CD4-positive, alpha-beta T cell (primary cell): ENCODE results near the gene CMTM4. TPM values are rescaled to one million over a fixed set of nuclear protein-coding genes. Genes with fewer than 3 reads are reported as not detected.

Source experiments
- ATAC-seq: fragments of 200-7000 bp; cut with Tn5 transposase; one replicate; pipeline ENCODE4 v1.10.0; 2022; ENCODE audit warnings: mild to moderate bottlenecking; ENCODE audit not compliant: poor library complexity
- CTCF ChIA-PET: fragments of 350-600 bp; sonication (Branson Sonifier 250); formaldehyde crosslinking; loops from one replicate; lab custom pipeline; 2021; ENCODE audit warnings: antibody characterized with exemption, inconsistent platforms; lab: Charles Lee
- POLR2A ChIA-PET: fragments of 350-600 bp; sonication (Branson Sonifier 250); formaldehyde crosslinking; loops from one replicate; lab custom pipeline; 2021; ENCODE audit warnings: antibody characterized with exemption, inconsistent platforms; lab: Charles Lee
- DNase-seq, 14 experiments: peaks; one replicate each; pipeline ENCODE4 v3.0.0-alpha.2; 2013 to 2020; ENCODE audit warnings: mixed read lengths in 2 of 14
- H3K27ac ChIP-seq, 2 donors: one replicate each; pipeline versions ENCODE4 v1.5.1 to v1.7.0; 2013; ENCODE audit warnings: low read length in 2 of 2, low read depth in 1 of 2, mild to moderate bottlenecking in 1 of 2
- H3K27me3 ChIP-seq, 2 experiments: 1 replicate in 1 of 2; 2 replicates in 1 of 2; pipeline versions ENCODE4 v1.6.1 to v1.7.0; 2013; ENCODE audit warnings: low read length in 2 of 2, control low read depth in 1 of 2, mild to moderate bottlenecking in 1 of 2, moderate library complexity in 1 of 2; ENCODE audit not compliant: insufficient read depth in 2 of 2, control insufficient read depth in 1 of 2
- H3K36me3 ChIP-seq: one replicate; pipeline ENCODE4 v1.6.1; 2013; ENCODE audit warnings: low read length, control low read depth; ENCODE audit not compliant: insufficient read depth
- H3K4me1 ChIP-seq: one replicate; pipeline ENCODE4 v1.6.1; 2013; ENCODE audit warnings: low read length, control low read depth; ENCODE audit not compliant: insufficient read depth
- H3K4me3 ChIP-seq: one replicate; pipeline ENCODE4 v1.5.1; 2013; ENCODE audit warnings: mild to moderate bottlenecking, low read length, moderate library complexity
- H3K9me3 ChIP-seq, 2 experiments: 1 replicate in 1 of 2; 2 replicates in 1 of 2; pipeline versions ENCODE4 v1.6.1 to v1.7.0; 2013; ENCODE audit warnings: low read length in 2 of 2, mild to moderate bottlenecking in 2 of 2, control low read depth in 1 of 2, moderate library complexity in 1 of 2; ENCODE audit not compliant: control insufficient read depth in 1 of 2, insufficient read depth in 1 of 2
- H3K27ac Mint-ChIP-seq: one replicate; pipeline ENCODE4 v1.8.0; 2020; ENCODE audit warnings: mixed read lengths
- H3K27me3 Mint-ChIP-seq: one replicate; pipeline ENCODE4 v1.8.0; 2021; ENCODE audit warnings: mixed read lengths
- H3K36me3 Mint-ChIP-seq: one replicate; pipeline ENCODE4 v1.8.0; 2021; ENCODE audit warnings: low read depth, mixed read lengths
- H3K4me1 Mint-ChIP-seq: one replicate; pipeline ENCODE4 v1.8.0; 2021; ENCODE audit warnings: low read depth, mixed read lengths
- H3K4me3 Mint-ChIP-seq: one replicate; pipeline ENCODE4 v1.8.0; 2020; ENCODE audit warnings: mild to moderate bottlenecking, mixed read lengths
- H3K9me3 Mint-ChIP-seq: one replicate; pipeline ENCODE4 v1.8.0; 2020; ENCODE audit warnings: mixed read lengths
- CTCF ChIP-seq: fragments of 200-600 bp; IDR thresholded peaks from one replicate; pipeline ENCODE4 v1.8.0; 2022; ENCODE audit warnings: antibody characterized with exemption, mild to moderate bottlenecking
- intact Hi-C, 2 experiments: fragments of 100-400 bp; cut with DNase I in 1 of 2; cut with micrococcal nuclease in 1 of 2; formaldehyde crosslinking; loops; one replicate each; pipeline versions ENCODE4 v1.15.1 to v1.9.0; 2023 to 2025; cut with DNase I, micrococcal nuclease
- total RNA-seq, 174 experiments: library from RNA in 2 of 174; stranded (reverse) in 2 of 174; gene quantifications; one replicate each; pipeline ENCODE4 v1.2.3 and lab custom pipeline; 2021 to 2026

The CMTM4 gene
- total RNA-seq, 2 experiments from 2014 or later, result 1.1 to 1.6 TPM

- H3K4me1 ChIP-seq, result peaks cover 17% of the 10 kb centered on the region
- H3K4me1 Mint-ChIP-seq, result peaks cover 29% of the 10 kb centered on the region
- DNase-seq (peak in 1 of 14 experiments; percentile 19), ATAC-seq (no peak)
- ChIA-PET CTCF (interaction anchor here (0.6 to 3.3 kb wide), 7 partner anchors 10 to 335 kb away, joined by 3 to 18 read pairs (median 6); partner anchors contain the start of gene DYNC1LI2), POLR2A (no interaction called here)
- no peak overlapping the region for H3K27ac Mint-ChIP-seq
- intact Hi-C loops, result loop anchor here (2.0 to 5.0 kb wide), 3 partner anchors 89 to 335 kb away; no protein-coding TSS in a partner anchor
- H3K9me3 Mint-ChIP-seq, result no peaks in the 10 kb centered on the region
- H3K4me3 Mint-ChIP-seq, result no peak overlapping the region
- no peaks in the 10 kb centered on the region for H3K27me3 ChIP-seq
- H3K27me3 Mint-ChIP-seq, result no peaks in the 10 kb centered on the region
- H3K27ac ChIP-seq, result no peak overlapping the region
- H3K36me3 ChIP-seq, result peaks cover 76% of the 10 kb centered on the region
- no peaks in the 10 kb centered on the region for H3K9me3 ChIP-seq
- TF ChIP-seq CTCF, result no peak
- peaks cover 73% of the 10 kb centered on the region for H3K36me3 Mint-ChIP-seq
- no peak overlapping the region for H3K4me3 ChIP-seq
These were observed 44.8 kb upstream of the CMTM4 start for GRCh38 chr16:66741169-66741900.

GRCh38 chr16:66740533-66740932 is 44.0 kb upstream of the CMTM4 start:
- no peak overlapping the region for H3K4me3 ChIP-seq
- ChIA-PET CTCF (interaction anchor here (0.7 to 3.3 kb wide), 6 partner anchors 11 to 334 kb away, joined by 3 to 18 read pairs (median 6); partner anchors contain the start of gene DYNC1LI2), POLR2A (no interaction called here)
- DNase-seq, result no peak
- peaks cover 24% of the 10 kb centered on the region for H3K4me1 Mint-ChIP-seq
- ATAC-seq, result no peak
- H3K36me3 ChIP-seq, result peaks cover 78% of the 10 kb centered on the region
- no peaks in the 10 kb centered on the region for H3K9me3 Mint-ChIP-seq
- H3K27me3 Mint-ChIP-seq, result no peaks in the 10 kb centered on the region
- H3K27ac ChIP-seq, result no peak overlapping the region
- H3K9me3 ChIP-seq, result no peaks in the 10 kb centered on the region
- H3K27me3 ChIP-seq, result no peaks in the 10 kb centered on the region
- H3K27ac Mint-ChIP-seq, result no peak overlapping the region
- H3K4me1 ChIP-seq, result peaks cover 17% of the 10 kb centered on the region
- H3K36me3 Mint-ChIP-seq, result peaks cover 76% of the 10 kb centered on the region
- no peak for TF ChIP-seq CTCF
- intact Hi-C loops, result loop anchor here (1.0 to 5.0 kb wide), 5 partner anchors 12 to 334 kb away; no protein-coding TSS in a partner anchor
- H3K4me3 Mint-ChIP-seq, result no peak overlapping the region

GRCh38 chr16:66740010-66740409 is 43.5 kb upstream of the CMTM4 start:
- peaks cover 79% of the 10 kb centered on the region for H3K36me3 ChIP-seq

More at GRCh38 chr16:66740010-66740409, 43.5 kb upstream of the CMTM4 start:
- POLR2A ChIA-PET, result no interaction called here
- no peaks in the 10 kb centered on the region for H3K9me3 ChIP-seq
- Mint-ChIP-seq H3K4me3 (no peak overlapping the region), H3K4me1 (peaks cover 24% of the 10 kb centered on the region), H3K9me3 (no peaks in the 10 kb centered on the region), H3K27ac (peak overlapping the region; percentile 45), H3K27me3 (no peaks in the 10 kb centered on the region), H3K36me3 (peaks cover 81% of the 10 kb centered on the region)
- H3K27me3 ChIP-seq, result no peaks in the 10 kb centered on the region
- no peak overlapping the region for H3K27ac ChIP-seq
- peak in 8 of 14 experiments; percentile 5 to 67 (median 18) for DNase-seq
- peaks cover 17% of the 10 kb centered on the region for H3K4me1 ChIP-seq
- TF ChIP-seq CTCF, result peak; percentile 70
- no peak overlapping the region for H3K4me3 ChIP-seq
- peak; percentile 64 for ATAC-seq
- intact Hi-C loops, result loop anchor here (1.0 to 5.0 kb wide), 5 partner anchors 12 to 333 kb away; no protein-coding TSS in a partner anchor
- CTCF ChIA-PET, result interaction anchor here (0.7 to 3.3 kb wide), 4 partner anchors 13 to 333 kb away, joined by 3 to 18 read pairs (median 8); no protein-coding TSS in a partner anchor
